Ovary (tissue), 9 donors: ENCODE data around the gene KLHDC7A. TPM values are rescaled to one million over a fixed set of nuclear protein-coding genes. Genes with fewer than 3 reads are reported as not detected.

Experiments
- DNase-seq, 5 donors: peaks; one replicate each; pipeline ENCODE4 v3.0.0-alpha.2; 2019 to 2020
- H3K27ac ChIP-seq, 2 donors: fragments of 200-600 bp; one replicate each; pipeline versions ENCODE4 v1.5.1 to v1.8.0; 2019 to 2022
- H3K27me3 ChIP-seq: fragments of 200-600 bp; one replicate; pipeline ENCODE4 v1.8.0; 2022
- H3K36me3 ChIP-seq: fragments of 200-600 bp; sonication (generic); one replicate; pipeline ENCODE4 v1.5.1; 2019
- H3K4me1 ChIP-seq: one replicate; pipeline ENCODE4 v1.8.1; 2013; ENCODE audit warnings: mild to moderate bottlenecking, moderate library complexity; ENCODE audit not compliant: insufficient read depth
- H3K4me3 ChIP-seq: fragments of 200-600 bp; sonication (generic); one replicate; pipeline ENCODE4 v1.5.1; 2017
- H3K9me3 ChIP-seq, 2 donors: fragments of 200-600 bp in 1 of 2; sonication (generic) in 1 of 2; one replicate each; pipeline versions ENCODE4 v1.5.1 to v1.8.1; 2013 to 2019; ENCODE audit warnings: mild to moderate bottlenecking in 1 of 2, moderate library complexity in 1 of 2
- CTCF ChIP-seq, 3 donors: fragments of 450-650 bp in 2 of 3; fragments of 200-600 bp in 1 of 3; IDR thresholded peaks; one replicate each; pipeline versions ENCODE4 v1.5.1 to v1.8.0; 2016 to 2022; ENCODE audit warnings: antibody characterized with exemption in 3 of 3, mild to moderate bottlenecking in 1 of 3
- EP300 ChIP-seq: sonication (generic); formaldehyde crosslinking; IDR thresholded peaks from one replicate; pipeline ENCODE4 v1.6.1; 2017; ENCODE audit warnings: antibody characterized with exemption
- POLR2A ChIP-seq: fragments of 450-650 bp; IDR thresholded peaks from one replicate; pipeline ENCODE4 v1.6.1; 2017; ENCODE audit warnings: antibody characterized with exemption, mild to moderate bottlenecking, moderate library complexity
- WGBS, 3 donors: extraction: QIAGEN DNeasy Blood & Tissue Kit in 1 of 3; methylation state at CpG; one replicate each; pipeline versions ENCODE4 v1.1.5 to v1.1.7; 2013 to 2017; 5-methylcytosine and 5-hydroxymethylcytosine counted together
- intact Hi-C, 4 donors: fragments of 100-400 bp; cut with DNase I; formaldehyde crosslinking; loops; one replicate each; pipeline versions ENCODE4 v1.11.0 to v1.15.1; 2022 to 2023
- polyA plus RNA-seq, 2 donors: library from polyadenylated mRNA; stranded (reverse); fragments of 200-250 nt in 1 of 2; fragments of 350-450 nt in 1 of 2; fragmentation: Illumina TruSeq in 1 of 2; extraction: RNeasy Lipid Tissue Mini Kit (QIAGEN cat#74804) in 1 of 2; gene quantifications; one replicate each; pipeline ENCODE4 v1.2.3, GENCODE V29; 2013 to 2014
- total RNA-seq, 7 donors: library from RNA; depleted of rRNA in 2 of 7; stranded (reverse); fragments of >200 nt in 2 of 7; fragmentation: NEBNext Ultra II Directional in 3 of 7; extraction: Animal tissue kit (Norgen Biotek cat#: 25700) in 3 of 7; gene quantifications; one replicate each; pipeline versions ENCODE4 v1.1.0 to v1.2.4, GENCODE V29; 2016 to 2023
- donor health status: DM: no; HTN: no; CAD: no; lungs with moderate emphysema.
- donor health status: DM: no; HTN: no; CAD: no.
- donor health status: Bipolar disorder and iron deficiency.
- donor health status: DM: yes; HTN: yes; CAD: no.
- donor health status: DM: no; HTN: no; CAD: no.
- donor health status: DM: yes; HTN: yes; CAD: no.

KLHDC7A gene
- total and polyA plus RNA-seq, 9 donors = 0.01 to 0.92 (median 0.36) TPM; not detected in 4

GRCh38 chr1:18494304-18494703 is 13.6 kb downstream of the KLHDC7A start:
- peaks cover 0 to 3% of the 10 kb centered on the region in 2 donors for H3K9me3 ChIP-seq
- H3K36me3 ChIP-seq = no peaks in the 10 kb centered on the region
- TF ChIP-seq POLR2A (no peak), EP300 (no peak), CTCF (IDR thresholded peaks at IDR 0.05) (no peak)
- H3K27me3 ChIP-seq = no peaks in the 10 kb centered on the region
- DNase-seq = no peak
- H3K4me1 ChIP-seq = no peaks in the 10 kb centered on the region
- no peak overlapping the region for H3K4me3 ChIP-seq
- 78 to 83% (median 79%) methylated on average over 3 of the region's 3 CpGs for WGBS, 3 donors
- intact Hi-C loops = no loop called here
- H3K27ac ChIP-seq = no peak overlapping the region

- WGBS, 3 donors = 73 to 90% (median 75%) methylated on average over 5 of the region's 5 CpGs
- no peak overlapping the region for H3K27ac ChIP-seq
- H3K4me3 ChIP-seq = no peak overlapping the region
- no peaks in the 10 kb centered on the region for H3K36me3 ChIP-seq
- no peak for TF ChIP-seq CTCF (IDR thresholded peaks at IDR 0.05)
- TF ChIP-seq EP300 = no peak
- TF ChIP-seq POLR2A = no peak
- H3K27me3 ChIP-seq = no peaks in the 10 kb centered on the region
- no peak for DNase-seq
- intact Hi-C loops = no loop called here
- H3K9me3 ChIP-seq = peaks cover 0 to 3% of the 10 kb centered on the region in 2 donors
- H3K4me1 ChIP-seq = no peaks in the 10 kb centered on the region
Measured at GRCh38 chr1:18495635-18496034, 14.9 kb downstream of the KLHDC7A start.

- no peak for TF ChIP-seq CTCF (IDR thresholded peaks at IDR 0.05)
- TF ChIP-seq EP300 = no peak
- TF ChIP-seq POLR2A = no peak
- intact Hi-C loops = no loop called here
- no peak for DNase-seq
- no peaks in the 10 kb centered on the region for H3K36me3 ChIP-seq
- H3K4me1 ChIP-seq = no peaks in the 10 kb centered on the region
- no peak overlapping the region for H3K27ac ChIP-seq
- H3K27me3 ChIP-seq = no peaks in the 10 kb centered on the region
- H3K9me3 ChIP-seq = peaks cover 0 to 3% of the 10 kb centered on the region in 2 donors
- WGBS, 3 donors = 81 to 84% (median 84%) methylated on average over 1 of the region's 1 CpG
- H3K4me3 ChIP-seq = no peak overlapping the region
Measured at GRCh38 chr1:18496056-18496455, 15.3 kb downstream of the KLHDC7A start.

- Histone ChIP-seq H3K4me3 (no peak overlapping the region), H3K9me3 (peaks cover 0 to 3% of the 10 kb centered on the region in 2 donors), H3K4me1 (no peaks in the 10 kb centered on the region), H3K27me3 (no peaks in the 10 kb centered on the region), H3K36me3 (no peaks in the 10 kb centered on the region), H3K27ac (no peak overlapping the region)
- no peak for DNase-seq
- 73 to 79% (median 74%) methylated on average over 8 of the region's 8 CpGs for WGBS, 3 donors
- TF ChIP-seq CTCF (IDR thresholded peaks at IDR 0.05) (no peak), EP300 (no peak), POLR2A (no peak)
- intact Hi-C loops = no loop called here
Measured at GRCh38 chr1:18496497-18497235, 15.9 kb downstream of the KLHDC7A start.
